GM18873 (cell line): ENCODE data around the gene AK5.

Experiments used
- ATAC-seq: cut with Tn5 transposase; IDR thresholded peaks from one replicate; pipeline ENCODE4 v1.9.1; 2021; ENCODE audit warnings: mild to moderate bottlenecking, moderate library complexity, moderate number of reproducible peaks; ENCODE audit not compliant: unreplicated experiment, low FRiP score

AK5 gene

GRCh38 chr1:77562596-77563150, 280.9 kb downstream of the AK5 start:
- no peak for ATAC-seq

GRCh38 chr1:77565321-77565720, 283.5 kb downstream of the AK5 start:
- ATAC-seq, result no peak

GRCh38 chr1:77571642-77572041, 289.8 kb downstream of the AK5 start:
- ATAC-seq, result no peak

- no peak for ATAC-seq
Measured at GRCh38 chr1:77579547-77579946, 297.7 kb downstream of the AK5 start.

- no peak for ATAC-seq
Measured at GRCh38 chr1:77582905-77583304, 301.1 kb downstream of the AK5 start.

GRCh38 chr1:77583483-77583882, 301.7 kb downstream of the AK5 start:
- ATAC-seq, result no peak

- ATAC-seq, result no peak
Measured at GRCh38 chr1:77584884-77585283, 303.1 kb downstream of the AK5 start.

GRCh38 chr1:77585610-77586314, 303.9 kb downstream of the AK5 start:
- ATAC-seq, result no peak

- no peak for ATAC-seq
Measured at GRCh38 chr1:77589231-77589630, 307.4 kb downstream of the AK5 start.

- ATAC-seq, result no peak
Measured at GRCh38 chr1:77590651-77591050, 308.8 kb downstream of the AK5 start.

- no peak for ATAC-seq
Measured at GRCh38 chr1:77592906-77593305, 311.1 kb downstream of the AK5 start.

GRCh38 chr1:77594366-77595112, 312.7 kb downstream of the AK5 start:
- peak; percentile 85 for ATAC-seq

- no peak for ATAC-seq
Measured at GRCh38 chr1:77597310-77597709, 315.5 kb downstream of the AK5 start.

GRCh38 chr1:77605246-77606026, 323.6 kb downstream of the AK5 start:
- ATAC-seq, result no peak

GRCh38 chr1:77608893-77609292, 327.1 kb downstream of the AK5 start:
- ATAC-seq, result no peak
